Thoracic aorta (tissue), 2 donors: ENCODE data around the gene ACE. TPM values are rescaled to one million over a fixed set of nuclear protein-coding genes. Genes with fewer than 3 reads are reported as not detected.

Source experiments
- ATAC-seq: fragments of 150-250 bp; one replicate; pipeline ENCODE4 v1.8.0; 2017; ENCODE audit warnings: low read depth; ENCODE audit not compliant: insufficient number of reproducible peaks, low FRiP score
- DNase-seq: peaks from one replicate; pipeline ENCODE4 v3.0.0-alpha.2; 2020; ENCODE audit warnings: low spot score
- H3K27ac ChIP-seq, 2 donors: fragments of 200-600 bp; sonication (generic); 1 replicate in 1 of 2; 2 replicates in 1 of 2; pipeline ENCODE4 v1.5.1; 2016; ENCODE audit warnings: mild to moderate bottlenecking in 2 of 2, moderate library complexity in 2 of 2
- H3K27me3 ChIP-seq: fragments of 200-600 bp; sonication (generic); replicated peaks from 2 replicates; pipeline ENCODE4 v1.6.0; 2016; ENCODE audit warnings: mild to moderate bottlenecking; ENCODE audit not compliant: insufficient read depth
- H3K36me3 ChIP-seq: fragments of 200-600 bp; sonication (generic); one replicate; pipeline ENCODE4 v1.5.1; 2016
- H3K4me1 ChIP-seq, 2 donors: fragments of 200-600 bp; sonication (generic); 1 replicate in 1 of 2; 2 replicates in 1 of 2; pipeline versions ENCODE4 v1.5.1 to v1.6.0; 2016; ENCODE audit warnings: low read depth in 2 of 2, mild to moderate bottlenecking in 1 of 2; ENCODE audit not compliant: control insufficient read depth in 1 of 2
- H3K4me3 ChIP-seq: fragments of 200-600 bp; sonication (generic); 2 replicates; pipeline ENCODE4 v1.5.1; 2016; ENCODE audit warnings: mild to moderate bottlenecking
- H3K9me3 ChIP-seq: fragments of 200-600 bp; sonication (generic); 2 replicates; pipeline ENCODE4 v1.5.1; 2016
- total RNA-seq, 2 donors: library from RNA; depleted of rRNA; stranded (reverse); fragments of >200 nt; gene quantifications; one replicate each; pipeline versions ENCODE4 v1.1.0 to v1.2.3, GENCODE V29; 2016
- TF ChIP-seq, protein P1 (sequence below): fragments of 200-600 bp; sonication (generic); IDR thresholded peaks from one replicate; pipeline ENCODE4 v1.5.1; 2019; ENCODE audit warnings: antibody characterized with exemption

ACE gene
- total RNA-seq, 2 donors from 2014 or later: 5.4 to 16.5 TPM

DNA sequence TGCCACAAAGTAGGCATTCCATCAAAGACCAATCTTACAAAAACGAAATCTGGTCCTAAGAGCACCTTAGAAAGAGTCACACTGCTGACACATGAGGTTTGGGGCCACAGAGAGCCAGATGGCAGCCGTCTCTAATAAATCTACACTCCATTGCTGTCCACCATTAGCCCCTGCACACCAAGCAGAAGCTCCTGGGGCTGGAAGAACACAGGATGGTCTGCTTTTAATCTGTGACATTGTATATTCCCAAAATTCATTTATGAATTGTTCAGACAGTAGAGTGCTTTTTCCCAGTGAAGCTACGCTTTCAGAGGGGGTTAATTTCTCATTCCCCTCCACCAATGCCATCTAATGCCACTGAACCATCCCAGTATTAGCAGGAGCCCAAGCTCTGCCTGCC, 32.4 kb upstream of the ACE start:
- Histone ChIP-seq H3K27ac (no peak overlapping the region), H3K9me3 (no peaks in the 10 kb centered on the region), H3K27me3 (no peaks in the 10 kb centered on the region), H3K36me3 (no peaks in the 10 kb centered on the region), H3K4me1 (peaks cover 10 to 16% of the 10 kb centered on the region in 2 donors), H3K4me3 (no peak overlapping the region)
- TF ChIP-seq, protein P1, sequence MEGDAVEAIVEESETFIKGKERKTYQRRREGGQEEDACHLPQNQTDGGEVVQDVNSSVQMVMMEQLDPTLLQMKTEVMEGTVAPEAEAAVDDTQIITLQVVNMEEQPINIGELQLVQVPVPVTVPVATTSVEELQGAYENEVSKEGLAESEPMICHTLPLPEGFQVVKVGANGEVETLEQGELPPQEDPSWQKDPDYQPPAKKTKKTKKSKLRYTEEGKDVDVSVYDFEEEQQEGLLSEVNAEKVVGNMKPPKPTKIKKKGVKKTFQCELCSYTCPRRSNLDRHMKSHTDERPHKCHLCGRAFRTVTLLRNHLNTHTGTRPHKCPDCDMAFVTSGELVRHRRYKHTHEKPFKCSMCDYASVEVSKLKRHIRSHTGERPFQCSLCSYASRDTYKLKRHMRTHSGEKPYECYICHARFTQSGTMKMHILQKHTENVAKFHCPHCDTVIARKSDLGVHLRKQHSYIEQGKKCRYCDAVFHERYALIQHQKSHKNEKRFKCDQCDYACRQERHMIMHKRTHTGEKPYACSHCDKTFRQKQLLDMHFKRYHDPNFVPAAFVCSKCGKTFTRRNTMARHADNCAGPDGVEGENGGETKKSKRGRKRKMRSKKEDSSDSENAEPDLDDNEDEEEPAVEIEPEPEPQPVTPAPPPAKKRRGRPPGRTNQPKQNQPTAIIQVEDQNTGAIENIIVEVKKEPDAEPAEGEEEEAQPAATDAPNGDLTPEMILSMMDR: no peak
- DNase-seq (no peak), ATAC-seq (no peak)

DNA sequence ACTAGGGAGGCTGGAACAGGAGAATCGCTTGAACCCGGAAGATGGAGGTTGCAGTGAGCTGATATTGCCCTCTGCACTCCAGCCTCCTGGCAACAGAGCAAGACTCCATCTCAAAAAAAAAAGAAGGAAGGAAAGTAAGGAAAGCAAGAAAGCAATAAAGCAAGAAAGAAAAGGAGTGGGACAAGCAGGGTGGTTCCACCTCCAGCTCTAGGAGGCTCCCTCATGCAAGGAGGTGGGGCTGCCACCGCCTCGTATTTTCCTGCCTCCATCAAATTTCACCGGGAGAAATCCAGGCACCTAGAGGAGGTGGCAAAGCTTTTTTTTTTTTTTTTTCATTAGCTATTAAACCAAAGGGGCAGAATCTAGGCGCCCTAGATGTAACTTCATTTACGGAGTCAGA, 31.8 kb upstream of the ACE start:
- TF ChIP-seq, protein P1: no peak
- H3K4me3 ChIP-seq: peak overlapping the region; percentile 93

DNA sequence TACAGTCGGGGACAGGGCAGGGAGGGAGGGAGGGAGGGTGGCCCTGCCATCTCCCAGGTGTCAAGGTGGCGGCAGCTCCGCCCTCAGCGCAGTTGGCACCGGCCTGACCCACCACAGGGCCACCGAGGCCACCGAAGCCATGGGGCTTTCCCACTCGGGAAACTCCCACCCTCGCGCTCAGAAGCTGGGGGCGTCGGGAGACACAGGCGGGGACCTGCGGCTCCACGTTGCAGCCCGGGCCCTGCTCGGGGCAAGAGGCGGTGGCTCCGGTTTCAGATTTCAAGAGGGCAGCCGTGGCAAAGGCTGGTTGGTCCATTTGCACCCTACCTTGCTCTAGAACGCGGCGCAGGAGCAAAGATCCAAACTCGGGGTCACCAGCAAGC, 31.3 kb upstream of the ACE start:
- Histone ChIP-seq H3K9me3 (no peaks in the 10 kb centered on the region), H3K4me1 (peaks cover 10 to 16% of the 10 kb centered on the region in 2 donors), H3K27ac (peak overlapping the region in 1 of 2 donors; percentile 53), H3K36me3 (no peaks in the 10 kb centered on the region), H3K27me3 (no peaks in the 10 kb centered on the region), H3K4me3 (peak overlapping the region; percentile 93)
- TF ChIP-seq, protein P1: no peak
- DNase-seq: no peak
- ATAC-seq: no peak

More for the DNA sequence above, 31.8 kb upstream of the ACE start:
- Histone ChIP-seq H3K9me3 (no peaks in the 10 kb centered on the region), H3K27ac (no peak overlapping the region), H3K27me3 (no peaks in the 10 kb centered on the region), H3K36me3 (no peaks in the 10 kb centered on the region), H3K4me1 (peaks cover 10 to 16% of the 10 kb centered on the region in 2 donors)
- DNase-seq (no peak), ATAC-seq (no peak)

DNA sequence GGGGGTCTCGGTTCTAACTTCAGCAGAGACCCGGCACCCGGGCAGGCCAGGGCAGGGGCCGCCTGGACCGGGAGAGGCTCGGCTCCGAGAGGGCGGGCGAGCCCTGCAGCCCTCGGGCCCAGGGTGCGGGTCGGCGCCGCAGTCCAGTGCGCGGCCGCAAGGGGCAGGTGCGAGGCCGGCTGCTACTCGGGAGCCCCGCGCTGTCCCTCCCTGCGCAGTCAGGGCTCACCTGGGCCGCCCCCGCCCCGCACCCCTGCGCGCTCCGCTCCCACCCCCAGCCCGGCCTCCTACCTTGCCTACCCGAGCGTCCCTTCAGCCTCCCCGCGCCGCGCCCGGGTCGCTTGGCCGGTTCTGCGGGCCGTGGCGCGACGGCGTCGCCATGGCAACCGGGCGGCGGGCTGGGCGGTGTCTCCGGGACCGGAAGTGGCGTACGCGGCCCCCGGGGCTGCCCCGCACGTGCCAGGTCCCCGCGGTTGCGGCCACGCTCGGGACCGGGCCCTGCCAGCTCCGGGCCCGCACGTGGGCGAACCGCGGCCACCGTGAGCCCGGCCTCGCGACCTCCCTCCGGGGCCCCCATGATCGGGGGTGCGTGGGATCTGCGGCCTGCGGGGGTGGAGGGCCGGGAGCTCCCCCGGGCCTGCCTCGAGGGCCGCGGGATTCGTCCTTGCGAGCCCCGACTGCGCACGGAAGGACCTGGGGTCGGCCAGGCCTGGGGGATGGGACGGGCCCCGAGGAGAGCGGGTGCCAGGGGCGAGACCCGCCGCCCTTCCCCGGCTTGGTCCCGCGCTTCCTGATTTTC, 30.7 kb upstream of the ACE start, which contains the start of gene CYB561:
TSS of gene CYB561 (minus strand) at position 353 of the 799 bp plus-strand sequence. CDS start 8,759 bp downstream, outside the sequence.
- peaks cover 10 to 16% of the 10 kb centered on the region in 2 donors for H3K4me1 ChIP-seq
- H3K4me3 ChIP-seq: peak within 1 kb of the TSS; percentile 93
- ATAC-seq (peak; percentile 32), DNase-seq (no peak)
- H3K9me3 ChIP-seq: no peaks in the 10 kb centered on the region
- no peaks in the 10 kb centered on the region for H3K27me3 ChIP-seq
- peak within 1 kb of the TSS; percentile 47 to 53 for H3K27ac ChIP-seq
- H3K36me3 ChIP-seq: no peaks in the 10 kb centered on the region
- TF ChIP-seq, protein P1: peak; percentile 64

DNA sequence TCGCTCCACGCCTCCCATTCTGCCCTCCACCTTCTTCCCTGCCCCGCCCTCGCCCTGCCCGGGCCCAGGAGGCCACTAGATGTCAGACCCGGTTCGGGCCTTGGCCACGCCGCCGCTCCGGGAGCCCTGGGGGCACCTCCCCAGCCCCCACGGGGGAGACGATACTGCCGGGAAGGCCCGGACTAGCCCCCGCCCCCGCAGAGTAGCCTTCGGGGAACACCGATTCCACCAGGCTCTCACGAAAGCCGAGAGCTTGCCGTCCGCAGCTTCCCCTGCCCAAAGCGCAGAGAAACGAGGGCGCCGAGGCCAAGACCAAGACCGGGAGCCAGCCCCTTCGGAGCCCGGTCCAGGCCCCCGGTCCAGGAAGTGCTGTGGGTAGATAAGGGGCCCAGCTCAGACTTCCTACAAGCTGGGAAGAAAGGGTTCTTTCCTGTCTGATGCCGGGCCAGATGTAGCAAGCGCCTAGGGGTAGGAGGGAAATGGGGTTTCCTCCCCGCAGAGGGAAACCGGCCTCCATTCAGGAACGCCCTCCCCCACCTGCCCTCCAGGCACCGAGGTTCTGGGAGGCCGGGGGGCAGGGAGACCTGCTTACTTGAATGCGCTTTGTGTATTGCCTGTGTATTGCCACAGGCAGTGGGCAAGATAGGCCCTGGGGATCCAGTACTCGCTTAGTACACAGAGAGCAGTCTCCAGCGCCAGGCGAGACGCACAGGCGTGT, 29.9 kb upstream of the ACE start:
- Histone ChIP-seq H3K9me3 (no peaks in the 10 kb centered on the region), H3K4me1 (peaks cover 10 to 16% of the 10 kb centered on the region in 2 donors), H3K36me3 (no peaks in the 10 kb centered on the region), H3K4me3 (peak overlapping the region; percentile 93), H3K27me3 (no peaks in the 10 kb centered on the region), H3K27ac (peak overlapping the region; percentile 47 to 53)
- TF ChIP-seq, protein P1: no peak
- ATAC-seq (peak; percentile 7), DNase-seq (no peak)
